IPS-20b (cell line): Measurements from ENCODE around the gene IFNL3.

Experiments used
- H3K27ac ChIP-seq: one replicate; pipeline ENCODE4 v1.5.1; 2013; ENCODE audit warnings: low read length
- H3K27me3 ChIP-seq: 2 replicates; pipeline ENCODE4 v1.6.1; 2013; ENCODE audit warnings: mild to moderate bottlenecking, low read length, inconsistent platforms; ENCODE audit not compliant: insufficient read depth
- H3K36me3 ChIP-seq: 2 replicates; pipeline ENCODE4 v1.6.1; 2013; ENCODE audit warnings: low read depth, mild to moderate bottlenecking, inconsistent platforms, low read length, moderate library complexity; ENCODE audit not compliant: insufficient read depth
- H3K4me1 ChIP-seq: 2 replicates; pipeline ENCODE4 v1.6.1; 2013; ENCODE audit warnings: mild to moderate bottlenecking, control low read depth, inconsistent platforms, low read length, moderate library complexity; ENCODE audit not compliant: insufficient read depth
- H3K4me3 ChIP-seq: 2 replicates; pipeline ENCODE4 v1.5.1; 2013; ENCODE audit warnings: mild to moderate bottlenecking, low read length, inconsistent platforms
- H3K9ac ChIP-seq: 2 replicates; pipeline ENCODE4 v1.6.1; 2013; ENCODE audit warnings: low read depth, mild to moderate bottlenecking, inconsistent platforms, low read length, moderate library complexity
- H3K9me3 ChIP-seq: 2 replicates; pipeline ENCODE4 v1.6.1; 2013; ENCODE audit warnings: mild to moderate bottlenecking, low read depth, low read length, inconsistent platforms; ENCODE audit not compliant: insufficient read depth

IFNL3 gene

GRCh38 chr19:39196320-39196719 is 48.5 kb downstream of the IFNL3 start:
- Histone ChIP-seq H3K27me3 (peaks cover 55% of the 10 kb centered on the region), H3K36me3 (no peaks in the 10 kb centered on the region), H3K27ac (no peak overlapping the region), H3K9ac (no peak overlapping the region), H3K9me3 (no peaks in the 10 kb centered on the region), H3K4me3 (peak overlapping the region; percentile 49; the same call in 1 of the 2 replicates), H3K4me1 (peaks cover 2% of the 10 kb centered on the region; the same call in 1 of the 2 replicates)

DNA sequence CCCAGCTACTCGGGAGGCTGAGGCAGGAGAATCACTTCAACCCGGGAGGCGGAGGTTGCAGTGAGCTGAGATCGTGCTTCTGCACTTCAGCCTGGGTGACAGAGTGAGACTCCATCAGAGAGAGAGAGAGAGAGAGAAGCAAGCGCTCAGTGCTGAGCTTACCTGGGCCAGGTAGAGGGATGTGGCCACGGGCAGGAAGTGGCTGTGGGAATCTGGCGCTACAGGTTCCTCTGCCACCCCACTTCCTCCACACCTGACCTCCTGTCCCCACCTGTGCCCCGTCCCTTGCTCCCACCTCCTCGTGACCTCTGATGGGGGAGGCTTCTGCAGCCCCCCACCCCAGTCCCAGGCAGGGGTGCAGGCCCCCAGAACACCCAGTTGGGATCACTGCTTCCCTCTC is 49.1 kb downstream of the IFNL3 start:
- Histone ChIP-seq H3K27me3 (peaks cover 49% of the 10 kb centered on the region), H3K9ac (no peak overlapping the region), H3K9me3 (no peaks in the 10 kb centered on the region), H3K27ac (no peak overlapping the region), H3K4me3 (no peak overlapping the region), H3K4me1 (peaks cover 2% of the 10 kb centered on the region; the same call in 1 of the 2 replicates), H3K36me3 (no peaks in the 10 kb centered on the region)

DNA sequence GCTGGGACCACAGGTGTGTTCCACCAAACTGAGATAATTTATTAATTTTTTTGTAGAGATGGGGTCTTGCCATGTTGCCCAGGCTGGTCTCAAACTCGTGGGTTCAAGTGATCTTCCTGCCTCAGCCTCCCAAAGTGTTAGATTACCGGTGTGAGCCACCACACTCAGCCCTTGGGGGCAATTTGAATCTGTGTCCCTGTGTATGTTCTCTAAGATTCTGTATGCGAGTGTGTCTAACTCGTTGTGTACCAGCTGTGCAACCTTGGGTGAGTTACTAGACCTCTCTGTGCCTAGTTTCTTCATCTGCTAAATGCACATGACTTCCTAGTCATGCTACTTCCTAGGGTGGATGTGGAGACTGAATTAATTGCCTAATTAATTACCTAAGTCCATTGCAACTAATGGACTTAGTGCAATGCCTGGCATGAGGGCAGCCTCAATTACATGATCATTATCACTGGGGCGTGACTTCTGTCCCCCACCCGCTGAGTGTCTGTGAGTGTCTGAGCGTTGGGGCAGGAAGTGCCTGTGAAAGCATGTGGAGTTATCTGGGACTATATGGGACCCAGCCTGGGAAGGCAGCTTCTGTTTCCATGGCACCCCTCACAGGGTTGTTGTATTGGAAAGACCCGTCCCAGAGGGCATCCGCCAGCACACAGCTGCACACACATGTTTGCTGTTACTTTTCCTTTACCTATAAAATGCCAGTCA is 49.8 kb downstream of the IFNL3 start:
- H3K4me1 ChIP-seq, result peaks cover 2% of the 10 kb centered on the region; the same call in 1 of the 2 replicates
- no peaks in the 10 kb centered on the region for H3K36me3 ChIP-seq
- no peak overlapping the region for H3K4me3 ChIP-seq
- no peak overlapping the region for H3K9ac ChIP-seq
- H3K27ac ChIP-seq, result no peak overlapping the region
- peaks cover 46% of the 10 kb centered on the region for H3K27me3 ChIP-seq
- no peaks in the 10 kb centered on the region for H3K9me3 ChIP-seq

GRCh38 chr19:39193803-39194202 is 51.0 kb downstream of the IFNL3 start:
- H3K9ac ChIP-seq, result no peak overlapping the region
- H3K4me3 ChIP-seq, result no peak overlapping the region
- H3K27me3 ChIP-seq, result peaks cover 41% of the 10 kb centered on the region
- peaks cover 2% of the 10 kb centered on the region; the same call in 1 of the 2 replicates for H3K4me1 ChIP-seq
- no peaks in the 10 kb centered on the region for H3K36me3 ChIP-seq
- H3K27ac ChIP-seq, result no peak overlapping the region
- no peaks in the 10 kb centered on the region for H3K9me3 ChIP-seq
